ENCODE measurements around the gene AMZ1.
"Not testable (repeated sequence)": the region's sequence is repeated elsewhere in the genome, so short reads cannot be mapped to it uniquely, and the experiment has no call there.

Gene AMZ1

GRCh38 chr7:2723138-2723850 lies 35.3 kb downstream of the AMZ1 start:
- POLR2A ChIA-PET = no interaction called here

GRCh38 chr7:2724036-2724435 lies 36.0 kb downstream of the AMZ1 start:
- DNase-seq (ENCODE audit: low read depth, low spot score); H3K4me3 ChIP-seq (ENCODE audit: low read depth, low read length): not testable (repeated sequence)
- ChIA-PET POLR2A (interaction anchor here (0.7 kb wide), 1 partner anchor 15 kb away, joined by 3 read pairs; no protein-coding TSS in a partner anchor), CTCF (interaction anchor here (3.2 to 4.1 kb wide), 2 partner anchors 9 to 14 kb away, joined by 12 to 13 read pairs; no protein-coding TSS in a partner anchor)

More at GRCh38 chr7:2723138-2723850, 35.3 kb downstream of the AMZ1 start:
- TF ChIP-seq, protein P1, sequence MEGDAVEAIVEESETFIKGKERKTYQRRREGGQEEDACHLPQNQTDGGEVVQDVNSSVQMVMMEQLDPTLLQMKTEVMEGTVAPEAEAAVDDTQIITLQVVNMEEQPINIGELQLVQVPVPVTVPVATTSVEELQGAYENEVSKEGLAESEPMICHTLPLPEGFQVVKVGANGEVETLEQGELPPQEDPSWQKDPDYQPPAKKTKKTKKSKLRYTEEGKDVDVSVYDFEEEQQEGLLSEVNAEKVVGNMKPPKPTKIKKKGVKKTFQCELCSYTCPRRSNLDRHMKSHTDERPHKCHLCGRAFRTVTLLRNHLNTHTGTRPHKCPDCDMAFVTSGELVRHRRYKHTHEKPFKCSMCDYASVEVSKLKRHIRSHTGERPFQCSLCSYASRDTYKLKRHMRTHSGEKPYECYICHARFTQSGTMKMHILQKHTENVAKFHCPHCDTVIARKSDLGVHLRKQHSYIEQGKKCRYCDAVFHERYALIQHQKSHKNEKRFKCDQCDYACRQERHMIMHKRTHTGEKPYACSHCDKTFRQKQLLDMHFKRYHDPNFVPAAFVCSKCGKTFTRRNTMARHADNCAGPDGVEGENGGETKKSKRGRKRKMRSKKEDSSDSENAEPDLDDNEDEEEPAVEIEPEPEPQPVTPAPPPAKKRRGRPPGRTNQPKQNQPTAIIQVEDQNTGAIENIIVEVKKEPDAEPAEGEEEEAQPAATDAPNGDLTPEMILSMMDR (IDR thresholded peaks at IDR 0.05; ENCODE audit: insufficient read depth, low read length, missing control alignments) = no peak
- no peak for DNase-seq (ENCODE audit: low read depth, low spot score)
- CTCF ChIA-PET = interaction anchor here (0.7 to 4.1 kb wide), 3 partner anchors 8 to 50 kb away, joined by 3 to 13 read pairs (median 12); no protein-coding TSS in a partner anchor
- no peak overlapping the region for H3K4me3 ChIP-seq (ENCODE audit: low read depth, low read length)

DNA sequence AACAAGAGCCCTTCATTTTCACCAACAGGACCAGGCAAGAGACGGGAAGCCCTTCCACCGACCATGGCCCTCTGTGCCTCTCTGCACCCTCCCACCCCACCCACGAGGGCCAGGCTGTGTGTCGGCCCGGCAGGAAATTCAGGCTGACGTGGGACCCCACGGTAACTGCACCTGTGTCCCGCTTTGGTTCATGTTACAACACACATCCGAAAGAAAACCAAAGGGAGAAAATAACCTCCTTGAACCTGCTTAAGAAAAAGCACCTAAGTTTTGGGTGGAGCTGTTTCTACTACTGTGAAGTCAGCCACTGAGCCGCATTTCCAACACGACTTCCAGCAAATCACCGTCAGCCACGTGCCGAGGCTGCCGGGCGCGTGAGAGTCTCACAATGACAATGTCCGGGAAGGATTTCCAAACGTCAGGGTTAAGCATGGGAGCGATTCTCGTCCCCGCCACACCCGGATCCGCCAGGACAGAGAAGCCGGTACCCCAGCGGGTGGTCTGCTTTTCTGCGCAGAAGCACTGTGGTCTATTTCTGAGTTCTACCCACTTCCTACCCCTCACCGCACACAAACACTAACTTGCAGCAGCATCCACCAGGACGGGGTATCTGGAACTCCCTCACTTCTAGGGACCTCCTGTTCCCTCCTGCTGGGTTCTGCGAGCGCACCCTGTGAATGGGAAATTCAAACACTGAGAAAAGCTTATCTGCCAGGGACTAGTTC lies 36.6 kb downstream of the AMZ1 start:
- POLR2A ChIA-PET = interaction anchor here (0.7 kb wide), 1 partner anchor 16 kb away, joined by 3 read pairs; no protein-coding TSS in a partner anchor
- no peak overlapping the region for H3K4me3 ChIP-seq (ENCODE audit: low read depth, low read length)
- no peak for DNase-seq (ENCODE audit: low read depth, low spot score)
- CTCF ChIA-PET = interaction anchor here (3.2 to 4.1 kb wide), 2 partner anchors 10 to 15 kb away, joined by 12 to 13 read pairs; no protein-coding TSS in a partner anchor
- TF ChIP-seq, protein P1 (IDR thresholded peaks at IDR 0.05; ENCODE audit: insufficient read depth, low read length, missing control alignments) = no peak

- TF ChIP-seq, protein P1 (IDR thresholded peaks at IDR 0.05; ENCODE audit: insufficient read depth, low read length, missing control alignments) = no peak
- no peak overlapping the region for H3K4me3 ChIP-seq (ENCODE audit: low read depth, low read length)
- CTCF ChIA-PET = interaction anchor here (1.1 to 4.1 kb wide), 4 partner anchors 10 to 159 kb away, joined by 3 to 18 read pairs (median 12); no protein-coding TSS in a partner anchor
- POLR2A ChIA-PET = no interaction called here
- DNase-seq (ENCODE audit: low read depth, low spot score) = no peak
These were observed 37.4 kb downstream of the AMZ1 start for GRCh38 chr7:2725178-2726105.

- no peak overlapping the region for H3K4me3 ChIP-seq (ENCODE audit: low read depth, low read length)
- ChIA-PET POLR2A (no interaction called here), CTCF (interaction anchor here (1.1 to 3.2 kb wide), 5 partner anchors 10 to 160 kb away, joined by 3 to 18 read pairs (median 7); no protein-coding TSS in a partner anchor)
These were observed 38.5 kb downstream of the AMZ1 start for GRCh38 chr7:2726316-2727018.

DNA sequence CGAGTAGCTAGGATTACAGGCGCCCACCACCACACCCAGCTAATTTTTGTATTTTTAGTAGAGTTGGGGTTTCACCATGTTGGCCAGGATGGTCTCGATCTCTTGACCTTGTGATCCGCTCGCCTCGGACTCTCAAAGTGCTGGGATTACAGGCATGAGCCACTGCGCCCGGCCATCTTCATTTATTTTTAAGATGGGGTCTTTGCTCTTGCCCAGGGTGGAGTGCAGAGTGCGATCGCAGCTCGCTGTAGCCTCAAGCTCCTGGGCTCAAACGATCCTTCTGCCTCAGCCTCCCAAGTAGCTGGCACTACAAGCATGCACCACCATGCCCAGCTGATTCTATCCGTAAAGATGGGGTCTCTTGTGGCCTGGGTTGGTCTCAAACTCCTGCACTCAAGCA lies 39.2 kb downstream of the AMZ1 start:
- H3K4me3 ChIP-seq (ENCODE audit: low read depth, low read length); POLR2A ChIA-PET; DNase-seq (ENCODE audit: low read depth, low spot score): not testable (repeated sequence)
- CTCF ChIA-PET = interaction anchor here (0.7 to 2.8 kb wide), 5 partner anchors 8 to 428 kb away, joined by 3 to 18 read pairs (median 5); no protein-coding TSS in a partner anchor

More at GRCh38 chr7:2726316-2727018, 38.5 kb downstream of the AMZ1 start:
- TF ChIP-seq, protein P1 (IDR thresholded peaks at IDR 0.05; ENCODE audit: insufficient read depth, low read length, missing control alignments) = no peak
- DNase-seq (ENCODE audit: low read depth, low spot score) = no peak
